GM12891 (cell line): ENCODE measurements around the gene DNMT1.

Experiments
- PAX5 ChIP-seq: IDR thresholded peaks from 2 replicates; pipeline ENCODE4 v1.6.1; 2011; ENCODE audit warnings: low read length, moderate library complexity, mild to moderate bottlenecking; ENCODE audit not compliant: insufficient read depth, severe bottlenecking
- POLR2A ChIP-seq: IDR thresholded peaks from 2 replicates; pipeline ENCODE4 v1.6.1; 2011; ENCODE audit warnings: low read depth, low read length, control low read depth
- POLR2AphosphoS5 ChIP-seq: IDR thresholded peaks from 2 replicates; pipeline ENCODE4 v1.6.1; 2011; ENCODE audit warnings: low read depth, low read length, control low read depth
- SPI1 ChIP-seq: IDR thresholded peaks from 2 replicates; pipeline ENCODE4 v1.6.1; 2011; ENCODE audit warnings: low read depth, low read length, control low read depth

GRCh38 chr19:10111405-10111811 lies 83.3 kb downstream of the DNMT1 start, which contains the start of gene P2RY11:
- TF ChIP-seq POLR2AphosphoS5 (peak; percentile 82; the same call in 1 of the 2 replicates), POLR2A (peak; percentile 75; the same call in 1 of the 2 replicates), SPI1 (no peak), PAX5 (no peak)
